Thymus (tissue), 11 donors: Measurements from ENCODE around the gene FRMPD2. TPM values are rescaled to one million over a fixed set of nuclear protein-coding genes. Genes with fewer than 3 reads are reported as not detected.
A peak's percentile ranks its signal among the peaks of the same experiment; 100 is the strongest.

Experiments used
- DNase-seq, 9 donors: peaks; one replicate each; pipeline ENCODE4 v3.0.0-alpha.2; 2013; ENCODE audit warnings: low spot score in 9 of 9, low read depth in 6 of 9, missing footprints in 1 of 9
- H3K27ac ChIP-seq, 2 donors: one replicate each; pipeline ENCODE4 v1.5.1; 2013; ENCODE audit warnings: control low read depth in 1 of 2, low read depth in 1 of 2, low read length in 1 of 2, mild to moderate bottlenecking in 1 of 2, moderate library complexity in 1 of 2
- H3K27me3 ChIP-seq, 2 donors: one replicate each; pipeline ENCODE4 v1.5.1; 2013; ENCODE audit warnings: low read length in 1 of 2; ENCODE audit not compliant: control insufficient read depth in 2 of 2, insufficient read depth in 1 of 2
- H3K36me3 ChIP-seq, 2 donors: one replicate each; pipeline ENCODE4 v1.5.1; 2013; ENCODE audit warnings: low read length in 1 of 2, mild to moderate bottlenecking in 1 of 2, moderate library complexity in 1 of 2; ENCODE audit not compliant: control insufficient read depth in 2 of 2, insufficient read depth in 2 of 2
- H3K4me1 ChIP-seq, 2 donors: one replicate each; pipeline ENCODE4 v1.5.1; 2013; ENCODE audit warnings: low read length in 2 of 2; ENCODE audit not compliant: control insufficient read depth in 2 of 2, insufficient read depth in 2 of 2
- H3K4me3 ChIP-seq, 2 donors: one replicate each; pipeline ENCODE4 v1.5.1; 2013; ENCODE audit warnings: low read length in 2 of 2, control low read depth in 1 of 2, mild to moderate bottlenecking in 1 of 2
- H3K9me3 ChIP-seq, 2 donors: one replicate each; pipeline ENCODE4 v1.5.1; 2013; ENCODE audit warnings: low read length in 1 of 2, mild to moderate bottlenecking in 1 of 2; ENCODE audit not compliant: control insufficient read depth in 2 of 2, insufficient read depth in 1 of 2
- WGBS: extraction: QIAGEN DNeasy Blood & Tissue Kit; methylation state at CpG from one replicate; pipeline ENCODE4 v1.1.7; 2013; 5-methylcytosine and 5-hydroxymethylcytosine counted together
- polyA plus RNA-seq: library from polyadenylated mRNA; stranded (reverse); fragments of 200-250 nt; gene quantifications from one replicate; pipeline ENCODE4 v1.2.3, GENCODE V29; 2013
- total RNA-seq: library from RNA; stranded (reverse); fragments of 120-200 nt; gene quantifications from one replicate; pipeline ENCODE4 v1.2.4, GENCODE V29; 2013
- donor health status: healthy.

Gene FRMPD2
- total and polyA plus RNA-seq, 2 donors, result 0.27 to 0.38 TPM

DNA sequence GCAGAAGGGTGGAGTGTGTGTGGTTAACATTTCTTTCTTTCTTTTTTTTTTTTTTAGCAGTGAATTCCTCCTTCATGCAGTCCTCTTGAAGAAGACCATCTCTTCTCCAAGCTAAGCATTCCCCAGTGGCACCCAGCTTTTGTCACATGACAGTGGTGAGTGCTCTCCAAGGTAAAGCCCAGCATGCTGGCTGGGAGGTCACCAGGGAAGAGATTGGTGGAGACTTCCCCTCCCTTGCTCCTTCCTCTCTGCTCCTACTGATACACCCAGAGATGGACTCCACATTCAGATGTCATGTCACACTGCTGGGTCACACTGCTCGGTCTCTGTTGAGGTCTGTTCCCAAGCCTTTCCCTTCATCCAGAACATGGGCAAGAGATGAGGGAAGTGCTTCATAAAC is 55.3 kb downstream of the FRMPD2 start:
- WGBS, result 98% methylated on average over 1 of the region's 1 CpG
- Histone ChIP-seq H3K4me1 (no peaks in the 10 kb centered on the region), H3K4me3 (no peak overlapping the region), H3K27me3 (no peaks in the 10 kb centered on the region), H3K27ac (no peak overlapping the region), H3K9me3 (no peaks in the 10 kb centered on the region), H3K36me3 (no peaks in the 10 kb centered on the region)
- no peak for DNase-seq

DNA sequence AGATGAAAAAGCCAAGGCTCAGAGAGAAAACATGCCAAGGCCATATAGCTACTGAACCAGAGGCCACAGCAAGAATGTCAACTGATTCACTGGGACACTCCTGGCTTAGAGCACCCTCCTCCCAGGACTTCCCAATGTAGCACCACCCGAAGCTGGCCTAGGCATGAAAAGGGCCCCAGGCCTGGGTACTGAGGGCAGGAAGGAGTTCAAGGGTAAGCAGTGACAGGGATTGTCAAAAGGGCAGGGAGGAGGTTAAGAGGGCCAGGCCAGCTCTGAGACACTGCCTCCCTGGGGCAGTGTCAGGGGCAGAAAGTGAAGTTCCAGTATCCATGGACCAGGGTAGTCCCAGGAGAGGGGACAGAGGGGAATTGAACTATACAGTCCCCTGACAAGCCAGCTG is 57.8 kb downstream of the FRMPD2 start:
- Histone ChIP-seq H3K27me3 (no peaks in the 10 kb centered on the region), H3K9me3 (no peaks in the 10 kb centered on the region), H3K36me3 (no peaks in the 10 kb centered on the region), H3K27ac (no peak overlapping the region), H3K4me3 (no peak overlapping the region), H3K4me1 (no peaks in the 10 kb centered on the region)
- 93% methylated on average over 1 of the region's 1 CpG for WGBS
- no peak for DNase-seq

DNA sequence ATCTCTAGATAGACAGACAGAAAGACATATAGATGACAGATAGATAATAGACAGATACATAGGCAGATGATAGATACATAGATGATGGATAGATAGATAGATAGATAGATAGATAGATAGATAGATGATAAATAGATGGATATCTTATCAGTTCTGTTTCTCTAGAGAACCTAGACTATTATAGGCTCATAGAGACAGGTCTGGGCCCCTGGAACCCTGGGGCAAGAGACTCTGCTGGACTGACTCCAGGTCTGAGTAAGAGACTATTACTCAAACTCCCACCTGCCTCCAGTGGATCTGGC is 58.3 kb downstream of the FRMPD2 start:
- no peak for DNase-seq
- no peak overlapping the region for H3K27ac ChIP-seq
- H3K27me3 ChIP-seq, result no peaks in the 10 kb centered on the region
- H3K4me3 ChIP-seq, result no peak overlapping the region
- H3K9me3 ChIP-seq, result no peaks in the 10 kb centered on the region
- no peaks in the 10 kb centered on the region for H3K36me3 ChIP-seq
- no peaks in the 10 kb centered on the region for H3K4me1 ChIP-seq

DNA sequence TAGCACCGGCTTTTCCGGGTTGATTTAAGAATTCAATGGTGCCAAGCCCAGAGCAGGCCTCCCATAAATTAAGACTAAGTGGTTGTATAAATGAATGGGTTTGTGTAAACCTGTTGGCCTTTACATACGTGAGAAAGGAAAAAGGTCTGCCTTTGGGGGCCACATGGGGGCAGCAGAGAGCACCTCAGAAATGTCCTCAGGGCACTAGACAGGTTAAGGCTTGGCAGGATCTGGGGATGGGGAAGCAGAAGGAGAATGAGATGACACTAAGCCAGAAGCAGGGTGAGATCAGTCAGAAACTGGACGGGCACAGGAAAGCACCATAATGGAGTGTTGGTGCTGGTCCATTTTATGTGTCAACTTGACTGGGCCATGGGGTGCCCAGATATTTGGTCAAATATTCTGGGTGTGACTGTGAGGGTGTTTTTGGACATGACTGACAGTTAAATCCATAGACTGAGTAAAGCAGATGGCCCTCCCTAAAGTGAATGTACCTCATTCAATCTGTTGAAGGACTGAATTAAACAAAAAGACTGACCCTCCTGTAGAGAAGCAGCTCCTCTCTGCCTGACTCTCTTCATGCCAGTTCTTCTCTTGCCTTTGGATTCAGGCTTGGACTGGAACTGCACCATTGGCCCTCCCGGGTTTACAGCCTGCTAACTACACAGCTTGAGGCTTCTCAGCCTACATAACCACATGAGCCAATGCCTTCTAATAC is 58.9 kb downstream of the FRMPD2 start:
- whole genome bisulfite sequencing, result 90% methylated on average over 5 of the region's 5 CpGs
- H3K27me3 ChIP-seq, result no peaks in the 10 kb centered on the region
- no peaks in the 10 kb centered on the region for H3K4me1 ChIP-seq
- peak; percentile 13 to 65 (median 35) for DNase-seq
- no peak overlapping the region for H3K27ac ChIP-seq
- H3K9me3 ChIP-seq, result no peaks in the 10 kb centered on the region
- no peaks in the 10 kb centered on the region for H3K36me3 ChIP-seq
- H3K4me3 ChIP-seq, result no peak overlapping the region

DNA sequence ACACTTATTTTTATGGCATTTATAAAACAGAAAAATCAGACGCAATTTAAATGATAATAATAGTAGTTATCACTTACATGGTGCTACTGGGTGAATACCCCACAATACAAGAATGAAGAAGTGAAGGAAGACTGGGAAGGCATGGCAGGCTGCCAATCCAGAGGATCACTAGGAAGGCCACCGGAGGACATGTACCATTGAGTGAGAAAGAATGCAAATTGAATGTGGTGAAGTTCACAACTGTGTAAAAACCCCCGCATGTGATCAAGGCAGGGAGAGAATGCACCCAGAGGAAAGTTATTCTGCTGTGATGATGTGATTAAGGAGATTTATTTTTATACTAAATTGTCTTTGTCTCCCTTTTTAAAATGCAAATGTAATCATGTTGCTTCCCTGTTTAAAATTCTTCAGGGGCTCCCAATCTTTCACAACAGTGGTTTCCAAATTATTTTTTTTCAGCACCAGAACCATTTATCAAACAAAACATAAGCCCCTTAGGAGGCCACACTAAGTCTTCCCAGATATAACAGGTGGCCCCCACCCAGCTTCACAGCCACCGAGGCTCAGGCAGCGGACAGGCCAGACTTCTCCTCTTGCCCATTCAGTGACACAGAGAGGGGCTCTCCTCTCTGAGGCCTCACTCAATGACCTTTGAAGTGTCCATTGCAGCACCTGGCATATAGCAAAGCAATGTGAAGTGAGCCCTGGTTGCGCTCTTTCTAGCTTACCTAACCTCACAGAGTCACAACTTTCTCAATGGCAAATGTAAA is 59.6 kb downstream of the FRMPD2 start:
- Histone ChIP-seq H3K27me3 (no peaks in the 10 kb centered on the region), H3K9me3 (no peaks in the 10 kb centered on the region), H3K27ac (no peak overlapping the region), H3K36me3 (no peaks in the 10 kb centered on the region), H3K4me1 (no peaks in the 10 kb centered on the region), H3K4me3 (no peak overlapping the region)
- DNase-seq, result no peak
- WGBS, result 98% methylated on average over 6 of the region's 6 CpGs

DNA sequence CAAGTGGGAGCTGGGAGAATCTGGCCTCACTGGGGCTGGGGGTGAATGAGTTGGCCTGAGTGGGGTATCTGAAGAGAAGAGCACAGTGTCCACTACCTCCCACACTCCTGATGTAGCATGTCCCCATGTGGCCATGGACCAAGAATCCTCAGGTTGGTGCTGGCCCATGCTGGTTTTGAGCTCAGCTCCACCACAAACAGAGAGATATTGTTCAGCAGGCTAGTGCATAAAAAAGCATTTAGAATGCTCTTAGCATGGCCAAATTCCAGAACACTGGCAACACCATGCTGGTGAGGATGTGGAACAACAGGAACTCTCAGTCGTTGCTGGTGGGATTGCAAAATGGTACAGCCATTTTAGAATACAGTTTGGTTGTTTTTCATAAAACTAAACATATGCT is 61.4 kb downstream of the FRMPD2 start:
- H3K27ac ChIP-seq, result no peak overlapping the region
- H3K4me3 ChIP-seq, result no peak overlapping the region
- 84% methylated on average over 1 of the region's 1 CpG for WGBS
- no peak for DNase-seq
- no peaks in the 10 kb centered on the region for H3K27me3 ChIP-seq
- no peaks in the 10 kb centered on the region for H3K4me1 ChIP-seq
- no peaks in the 10 kb centered on the region for H3K9me3 ChIP-seq
- no peaks in the 10 kb centered on the region for H3K36me3 ChIP-seq

DNA sequence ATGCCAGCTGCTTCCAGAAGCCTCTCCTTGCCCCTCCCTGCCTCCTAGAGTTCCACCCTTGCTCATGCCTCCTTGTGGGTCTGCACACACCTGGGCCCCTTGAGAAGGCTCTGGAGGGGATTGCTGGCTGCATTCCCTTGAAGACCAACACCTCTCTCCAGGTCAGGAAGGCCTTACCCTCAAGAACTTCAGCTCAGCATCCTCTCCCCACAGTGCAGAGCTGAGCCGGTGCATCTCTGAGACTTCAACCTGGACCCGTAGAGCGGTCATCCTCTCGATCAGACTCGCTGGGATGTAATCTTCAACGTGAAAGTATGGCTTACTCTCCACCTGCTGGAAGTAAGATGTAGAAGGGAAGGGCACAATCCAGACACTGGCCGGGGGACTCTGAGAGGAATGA is 62.7 kb downstream of the FRMPD2 start:
- H3K9me3 ChIP-seq, result no peaks in the 10 kb centered on the region
- H3K27ac ChIP-seq, result no peak overlapping the region
- no peaks in the 10 kb centered on the region for H3K27me3 ChIP-seq
- 98% methylated on average over 7 of the region's 7 CpGs for WGBS
- no peak overlapping the region for H3K4me3 ChIP-seq
- no peaks in the 10 kb centered on the region for H3K4me1 ChIP-seq
- no peaks in the 10 kb centered on the region for H3K36me3 ChIP-seq
- no peak for DNase-seq

DNA sequence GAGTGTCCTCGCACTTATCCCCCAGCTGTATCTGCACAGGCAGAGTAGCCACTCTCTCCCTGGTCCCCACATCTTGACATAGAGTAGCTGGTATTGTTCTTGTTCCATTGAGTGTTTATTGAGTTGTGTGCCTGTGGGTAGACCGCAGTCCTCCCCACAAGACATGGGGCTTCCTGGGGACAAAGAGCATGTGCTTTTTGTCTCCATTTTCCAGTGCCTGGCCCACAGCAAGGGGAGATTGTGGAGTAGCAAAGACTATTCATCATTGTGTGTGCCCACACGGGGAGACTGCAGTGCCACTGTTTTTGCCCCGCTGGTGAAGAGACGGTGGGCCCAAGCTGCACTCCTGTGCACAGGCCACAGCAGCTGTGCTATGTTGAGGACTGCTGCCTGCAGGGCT is 63.5 kb downstream of the FRMPD2 start:
- Histone ChIP-seq H3K27me3 (no peaks in the 10 kb centered on the region), H3K27ac (no peak overlapping the region), H3K9me3 (no peaks in the 10 kb centered on the region), H3K4me1 (no peaks in the 10 kb centered on the region), H3K4me3 (no peak overlapping the region), H3K36me3 (no peaks in the 10 kb centered on the region)
- DNase-seq, result no peak
- 98% methylated on average over 5 of the region's 5 CpGs for WGBS

DNA sequence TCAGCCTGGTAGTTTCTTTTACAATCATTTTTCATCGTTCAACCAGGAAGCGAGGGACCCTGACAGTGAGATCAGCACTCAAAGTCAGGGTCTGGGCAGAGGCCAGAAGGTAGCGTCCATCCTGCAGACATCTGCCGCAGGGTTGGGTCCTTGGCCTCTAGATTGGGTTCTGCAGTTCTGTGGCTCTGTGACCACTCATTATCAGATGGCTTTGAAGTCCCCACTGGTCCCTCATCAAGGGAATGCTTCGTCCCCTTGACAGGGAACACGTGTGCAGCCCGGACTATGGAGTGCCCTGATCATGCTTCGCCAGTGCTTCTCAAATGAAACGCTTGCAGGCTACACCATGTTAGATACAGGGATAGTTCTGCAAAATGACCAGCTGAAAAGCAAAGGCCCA is 64.1 kb downstream of the FRMPD2 start:
- no peak for DNase-seq
- 97% methylated on average over 9 of the region's 9 CpGs for WGBS

More for the DNA sequence above, 64.1 kb downstream of the FRMPD2 start:
- Histone ChIP-seq H3K27ac (no peak overlapping the region), H3K27me3 (no peaks in the 10 kb centered on the region), H3K36me3 (no peaks in the 10 kb centered on the region), H3K9me3 (no peaks in the 10 kb centered on the region), H3K4me3 (no peak overlapping the region), H3K4me1 (no peaks in the 10 kb centered on the region)
